ENCODE measurements around the gene FXYD7.

- TF ChIP-seq YY1 (IDR thresholded peaks at IDR 0.05; ENCODE audit: insufficient read depth, insufficient read length) (no peak), SUZ12 (IDR thresholded peaks at IDR 0.05; ENCODE audit: extremely low read depth, insufficient read depth, insufficient read length) (no peak)
Measured at GRCh38 chr19:35119091-35119490, 24.0 kb upstream of the FXYD7 start.
